ENCODE data around the gene HEPACAM2. TPM values are rescaled to one million over a fixed set of nuclear protein-coding genes. Genes with fewer than 3 reads are reported as not detected.

The HEPACAM2 gene
- total and polyA plus RNA-seq, 10 donors = 0.06 to 2.4 (median 0.28) TPM; not detected in 7

- no peaks in the 10 kb centered on the region for H3K27me3 ChIP-seq (replicated peaks in 1 of 7)
- intact Hi-C loops (cut with DNase I; ENCODE audit: low total_unique reads) = no loop called here
- H3K9me3 ChIP-seq = no peaks in the 10 kb centered on the region
- no peaks in the 10 kb centered on the region for H3K36me3 ChIP-seq
- H3K4me3 ChIP-seq = no peak overlapping the region
- DNase-seq = no peak
- H3K27ac ChIP-seq = no peak overlapping the region
- H3K4me1 ChIP-seq = no peaks in the 10 kb centered on the region
- TF ChIP-seq POLR2A (IDR thresholded peaks at IDR 0.05) (no peak), POLR2AphosphoS5 (IDR thresholded peaks at IDR 0.05) (no peak)
Measured at GRCh38 chr7:93179173-93179572, 47.1 kb downstream of the HEPACAM2 start.

DNA sequence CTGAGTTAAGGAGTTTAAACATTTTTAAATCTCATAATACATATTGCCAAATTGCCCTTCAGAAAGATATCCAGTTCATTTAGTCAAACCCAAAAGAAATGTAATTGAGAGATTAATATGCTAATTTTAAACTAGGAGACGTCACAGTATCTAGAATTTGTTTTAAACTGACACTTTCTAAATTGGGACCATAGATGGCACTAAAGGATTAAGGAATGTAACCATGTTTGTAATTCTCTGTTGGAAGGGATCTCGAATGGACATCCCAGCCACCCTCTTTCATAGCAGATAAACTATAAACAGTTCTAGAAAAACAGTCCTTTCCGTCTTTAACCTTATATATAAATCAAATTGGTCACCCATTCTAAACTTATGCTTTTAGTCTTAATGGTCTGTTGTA is 48.1 kb downstream of the HEPACAM2 start:
- Histone ChIP-seq H3K27ac (no peak overlapping the region), H3K27me3 (replicated peaks in 1 of 7) (no peaks in the 10 kb centered on the region), H3K4me3 (no peak overlapping the region), H3K9me3 (peaks cover 0 to 2% (median 0%) of the 10 kb centered on the region in 8 donors), H3K4me1 (no peaks in the 10 kb centered on the region), H3K36me3 (no peaks in the 10 kb centered on the region)
- TF ChIP-seq POLR2AphosphoS5 (IDR thresholded peaks at IDR 0.05) = no peak
- TF ChIP-seq, protein P1, sequence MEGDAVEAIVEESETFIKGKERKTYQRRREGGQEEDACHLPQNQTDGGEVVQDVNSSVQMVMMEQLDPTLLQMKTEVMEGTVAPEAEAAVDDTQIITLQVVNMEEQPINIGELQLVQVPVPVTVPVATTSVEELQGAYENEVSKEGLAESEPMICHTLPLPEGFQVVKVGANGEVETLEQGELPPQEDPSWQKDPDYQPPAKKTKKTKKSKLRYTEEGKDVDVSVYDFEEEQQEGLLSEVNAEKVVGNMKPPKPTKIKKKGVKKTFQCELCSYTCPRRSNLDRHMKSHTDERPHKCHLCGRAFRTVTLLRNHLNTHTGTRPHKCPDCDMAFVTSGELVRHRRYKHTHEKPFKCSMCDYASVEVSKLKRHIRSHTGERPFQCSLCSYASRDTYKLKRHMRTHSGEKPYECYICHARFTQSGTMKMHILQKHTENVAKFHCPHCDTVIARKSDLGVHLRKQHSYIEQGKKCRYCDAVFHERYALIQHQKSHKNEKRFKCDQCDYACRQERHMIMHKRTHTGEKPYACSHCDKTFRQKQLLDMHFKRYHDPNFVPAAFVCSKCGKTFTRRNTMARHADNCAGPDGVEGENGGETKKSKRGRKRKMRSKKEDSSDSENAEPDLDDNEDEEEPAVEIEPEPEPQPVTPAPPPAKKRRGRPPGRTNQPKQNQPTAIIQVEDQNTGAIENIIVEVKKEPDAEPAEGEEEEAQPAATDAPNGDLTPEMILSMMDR (IDR thresholded peaks at IDR 0.05 in 8 of 11, conservative IDR thresholded peaks at IDR 0.05 in 3 of 11) = no peak
- WGBS, 5 donors = 16 to 27% (median 25%) methylated on average over 3 of the region's 3 CpGs
- intact Hi-C loops (cut with DNase I; ENCODE audit: low total_unique reads) = no loop called here
- DNase-seq = no peak

DNA sequence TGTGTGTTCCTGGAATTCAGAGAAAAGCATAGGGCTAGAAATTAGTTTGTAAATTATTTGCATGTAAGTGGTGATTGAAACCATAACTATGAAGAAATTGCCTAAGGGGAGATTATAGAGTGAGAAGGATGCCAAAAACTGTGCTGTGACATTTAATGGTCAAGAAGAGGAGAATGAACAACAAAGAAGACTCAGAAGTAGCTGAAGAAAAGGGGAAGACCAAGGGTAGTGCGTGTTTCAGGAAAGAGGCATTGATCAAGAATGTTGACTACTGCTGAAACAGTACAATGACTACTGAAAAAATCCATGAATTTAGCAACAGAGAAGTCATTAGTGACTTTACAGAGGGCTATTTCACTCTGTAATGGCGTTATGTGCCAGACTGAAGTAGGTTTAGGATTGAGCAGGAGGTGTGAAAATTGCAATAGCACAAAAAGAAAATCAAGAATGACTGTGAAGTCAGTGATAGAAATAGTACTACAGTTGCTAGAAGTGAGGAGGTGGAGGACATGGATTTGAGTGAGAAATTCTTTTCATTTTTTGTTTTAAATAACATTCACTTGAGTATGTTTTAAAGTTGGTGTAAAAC is 49.2 kb downstream of the HEPACAM2 start:
- no peak for DNase-seq
- H3K4me1 ChIP-seq = no peaks in the 10 kb centered on the region
- intact Hi-C loops (cut with DNase I; ENCODE audit: low total_unique reads) = no loop called here
- H3K9me3 ChIP-seq = peaks cover 0 to 8% (median 3%) of the 10 kb centered on the region in 8 donors
- TF ChIP-seq POLR2A (IDR thresholded peaks at IDR 0.05) (no peak), POLR2AphosphoS5 (IDR thresholded peaks at IDR 0.05) (no peak)
- TF ChIP-seq, protein P1 (IDR thresholded peaks at IDR 0.05 in 8 of 11, conservative IDR thresholded peaks at IDR 0.05 in 3 of 11) = no peak
- no peak overlapping the region for H3K4me3 ChIP-seq
- H3K27me3 ChIP-seq (replicated peaks in 1 of 7) = no peaks in the 10 kb centered on the region
- H3K27ac ChIP-seq = no peak overlapping the region
- 34 to 66% (median 49%) methylated on average over 2 of the region's 2 CpGs for WGBS, 5 donors
- H3K36me3 ChIP-seq = no peaks in the 10 kb centered on the region

DNA sequence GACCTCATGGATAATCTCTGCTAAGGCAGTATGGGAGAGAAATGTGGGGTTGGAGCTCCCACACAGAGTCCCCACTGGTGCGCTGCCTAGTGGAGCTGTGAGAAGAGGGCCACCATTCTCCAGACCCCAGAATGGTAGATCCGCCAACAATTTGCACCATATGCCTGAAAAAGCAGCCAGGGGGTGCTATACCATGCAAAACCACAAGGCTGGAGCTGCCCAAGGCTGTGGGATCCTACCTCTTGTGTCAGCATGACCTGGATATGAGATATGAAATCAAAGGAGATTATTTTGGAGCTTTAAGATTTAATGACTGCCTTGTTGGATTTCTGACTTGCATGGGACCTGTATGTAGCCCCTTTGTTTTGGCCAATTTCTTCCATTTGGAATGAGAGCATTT is 51.0 kb downstream of the HEPACAM2 start:
- Histone ChIP-seq H3K27ac (no peak overlapping the region), H3K4me1 (no peaks in the 10 kb centered on the region), H3K36me3 (no peaks in the 10 kb centered on the region), H3K4me3 (no peak overlapping the region), H3K27me3 (replicated peaks in 1 of 7) (no peaks in the 10 kb centered on the region), H3K9me3 (peaks cover 0 to 26% (median 18%) of the 10 kb centered on the region in 8 donors)
- TF ChIP-seq, protein P1 (IDR thresholded peaks at IDR 0.05 in 8 of 11, conservative IDR thresholded peaks at IDR 0.05 in 3 of 11) = no peak
- TF ChIP-seq POLR2AphosphoS5 (IDR thresholded peaks at IDR 0.05) (no peak), POLR2A (IDR thresholded peaks at IDR 0.05) (no peak)
- intact Hi-C loops (cut with DNase I; ENCODE audit: low total_unique reads) = no loop called here
- WGBS, 5 donors = 83 to 97% (median 92%) methylated on average over 2 of the region's 2 CpGs
- no peak for DNase-seq

DNA sequence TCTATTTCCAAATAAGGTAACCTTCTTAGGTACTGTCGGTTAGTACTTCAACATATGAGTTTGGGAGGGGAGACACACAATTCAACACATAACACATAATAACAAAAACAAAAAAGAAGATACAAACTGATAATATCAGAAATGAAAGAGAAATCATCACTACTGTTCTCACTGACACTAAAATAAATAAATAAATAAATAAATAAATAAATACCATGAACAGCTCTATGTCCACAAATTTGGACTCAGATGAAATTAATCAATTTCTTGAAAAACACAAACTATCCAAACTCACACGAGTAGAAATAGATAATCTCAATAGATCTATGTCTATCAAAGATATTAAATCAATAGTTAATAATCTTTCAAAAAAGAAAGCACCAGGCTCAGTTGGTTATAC is 53.6 kb downstream of the HEPACAM2 start:
- 57 to 84% (median 81%) methylated on average over 2 of the region's 2 CpGs for WGBS, 5 donors
- no peaks in the 10 kb centered on the region for H3K27me3 ChIP-seq (replicated peaks in 1 of 7)

More for the DNA sequence above, 53.6 kb downstream of the HEPACAM2 start:
- Histone ChIP-seq H3K4me1 (no peaks in the 10 kb centered on the region), H3K9me3 (peaks cover 0 to 50% (median 25%) of the 10 kb centered on the region in 8 donors), H3K4me3 (no peak overlapping the region), H3K36me3 (no peaks in the 10 kb centered on the region), H3K27ac (no peak overlapping the region)
- DNase-seq = no peak
- TF ChIP-seq, protein P1 (IDR thresholded peaks at IDR 0.05 in 8 of 11, conservative IDR thresholded peaks at IDR 0.05 in 3 of 11) = no peak
- TF ChIP-seq POLR2AphosphoS5 (IDR thresholded peaks at IDR 0.05) (no peak), POLR2A (IDR thresholded peaks at IDR 0.05) (no peak)
- intact Hi-C loops (cut with DNase I; ENCODE audit: low total_unique reads) = no loop called here

Data from spleen (tissue), 11 donors.